HCT116 (cell line): Measurements from ENCODE around the gene NPFFR1. TPM values are rescaled to one million over a fixed set of nuclear protein-coding genes. Genes with fewer than 3 reads are reported as not detected.

Source experiments
- ATAC-seq: fragments of 200-7000 bp; cut with Tn5 transposase; 2 replicates; pipeline ENCODE4 v1.9.1; 2020; ENCODE audit warnings: mild to moderate bottlenecking, moderate library complexity
- BruUV-seq: library from RNA; stranded (reverse); fragments of 400-500 nt; replicated peaks from 2 replicates; lab custom pipeline; 2021; lab: Mats Ljungman, UMichigan
- CTCF ChIA-PET: fragments of 300-600 bp; sonication (Branson Sonifier 250); formaldehyde crosslinking; loops from one replicate; lab custom pipeline; 2021; ENCODE audit warnings: antibody characterized with exemption; lab: Charles Lee
- POLR2A ChIA-PET: fragments of 300-600, 350-600 bp; sonication (Branson Sonifier 250); formaldehyde crosslinking; loops from one replicate; lab custom pipeline; 2021; ENCODE audit warnings: antibody characterized with exemption; lab: Charles Lee
- RAD21 ChIA-PET, 2 experiments: fragments of 300-600 bp; sonication (Branson Sonifier 250); formaldehyde crosslinking; loops; one replicate each; lab custom pipeline; 2023; ENCODE audit warnings: low total read pairs in 2 of 2; ENCODE audit not compliant: uncharacterized antibody in 2 of 2, unreplicated experiment in 2 of 2, low non-redundant PET in 1 of 2; lab: Charles Lee
- DNase-seq: peaks from one replicate; pipeline ENCODE4 v3.0.0-alpha.2; 2010; ENCODE audit warnings: low read depth, low spot score
- H2AFZ ChIP-seq: fragments of 200-600 bp; shearing (Covaris generic), sonication (generic); 2 replicates; pipeline ENCODE4 v1.6.1; 2017; ENCODE audit warnings: low read depth, mixed run types, mixed read lengths, antibody characterized with exemption, low read length; ENCODE audit not compliant: poor library complexity, severe bottlenecking
- H3K27ac ChIP-seq: 2 replicates; pipeline ENCODE4 v1.5.1; 2012; ENCODE audit warnings: low read depth, low read length
- H3K27me3 ChIP-seq: fragments of 200-600 bp; sonication (generic); 2 replicates; pipeline ENCODE4 v1.6.1; 2016; ENCODE audit warnings: mixed run types, low read length, mixed read lengths; ENCODE audit not compliant: insufficient read depth
- H3K36me3 ChIP-seq, 2 experiments: fragments of 200-500 bp in 1 of 2; fragments of 200-600 bp in 1 of 2; sonication (Bioruptor generic) in 1 of 2; sonication (generic) in 1 of 2; 2 replicates each; pipeline versions ENCODE4 v1.5.1 to v1.6.1; 2014 to 2016; ENCODE audit warnings: low read length in 2 of 2, inconsistent platforms in 1 of 2, mixed read lengths in 1 of 2, mixed run types in 1 of 2; ENCODE audit not compliant: insufficient read depth in 2 of 2, control insufficient read depth in 1 of 2
- H3K4me1 ChIP-seq, 2 experiments: fragments of 200-600 bp in 1 of 2; sonication (generic) in 1 of 2; 2 replicates each; pipeline versions ENCODE4 v1.5.1 to v1.6.1; 2012 to 2017; ENCODE audit warnings: low read length in 2 of 2, inconsistent platforms in 1 of 2, mild to moderate bottlenecking in 1 of 2, mixed read lengths in 1 of 2, mixed run types in 1 of 2, moderate library complexity in 1 of 2; ENCODE audit not compliant: insufficient read depth in 2 of 2, control insufficient read depth in 1 of 2
- H3K4me2 ChIP-seq: fragments of 200-600 bp; sonication (generic); 2 replicates; pipeline ENCODE4 v1.6.1; 2017; ENCODE audit warnings: mixed run types, low read length, mixed read lengths
- H3K4me3 ChIP-seq, 2 experiments: fragments of 200-600 bp in 1 of 2; sonication (generic) in 1 of 2; replicated peaks in 1 of 2; 2 replicates each; pipeline ENCODE4 v1.5.1; 2011 to 2016; ENCODE audit warnings: low read length in 2 of 2, control low read depth in 1 of 2, low read depth in 1 of 2, mild to moderate bottlenecking in 1 of 2, mixed read lengths in 1 of 2, mixed run types in 1 of 2
- H3K79me2 ChIP-seq: fragments of 200-600 bp; sonication (generic); 2 replicates; pipeline ENCODE4 v1.6.1; 2017; ENCODE audit warnings: mild to moderate bottlenecking, mixed run types, low read length, moderate library complexity, mixed read lengths; ENCODE audit not compliant: insufficient read depth
- H3K9ac ChIP-seq: fragments of 200-600 bp; sonication (generic); 2 replicates; pipeline ENCODE4 v1.6.1; 2016; ENCODE audit warnings: low read length, mixed read lengths
- H3K9me2 ChIP-seq: fragments of 200-600 bp; sonication (generic), shearing (Covaris generic); 2 replicates; pipeline ENCODE4 v1.6.1; 2017; ENCODE audit warnings: mixed run types, mild to moderate bottlenecking, moderate library complexity; ENCODE audit not compliant: insufficient read depth
- H3K9me3 ChIP-seq, 2 experiments: fragments of 200-500 bp in 1 of 2; fragments of 200-600 bp in 1 of 2; sonication (Bioruptor generic) in 1 of 2; sonication (generic) in 1 of 2; 2 replicates each; pipeline ENCODE4 v1.6.1; 2014 to 2017; ENCODE audit warnings: low read length in 2 of 2, mixed read lengths in 2 of 2, inconsistent platforms in 1 of 2, low read depth in 1 of 2, mild to moderate bottlenecking in 1 of 2, mixed run types in 1 of 2, moderate library complexity in 1 of 2; ENCODE audit not compliant: control insufficient read depth in 1 of 2, insufficient read depth in 1 of 2
- H4K20me1 ChIP-seq: fragments of 200-600 bp; sonication (generic), shearing (Covaris generic); 2 replicates; pipeline ENCODE4 v1.6.1; 2017; ENCODE audit warnings: mixed run types, mild to moderate bottlenecking, moderate library complexity; ENCODE audit not compliant: insufficient read depth
- CEBPB ChIP-seq: IDR thresholded peaks from 2 replicates; pipeline ENCODE4 v1.6.1; 2012; ENCODE audit warnings: low read depth
- EGR1 ChIP-seq: IDR thresholded peaks from 2 replicates; pipeline ENCODE4 v1.6.1; 2012; ENCODE audit warnings: low read depth
- ELF1 ChIP-seq: IDR thresholded peaks from 2 replicates; pipeline ENCODE4 v1.6.1; 2012; ENCODE audit warnings: low read depth, borderline replicate concordance
- JUND ChIP-seq: IDR thresholded peaks from 2 replicates; pipeline ENCODE4 v1.6.1; 2012
- POLR2A ChIP-seq: IDR thresholded peaks from 2 replicates; pipeline ENCODE4 v1.7.0; 2011; ENCODE audit warnings: borderline replicate concordance; ENCODE audit not compliant: insufficient read depth, insufficient read length; ENCODE audit errors: extremely low read depth
- POLR2AphosphoS5 ChIP-seq: IDR thresholded peaks from 2 replicates; pipeline ENCODE4 v1.6.1; 2011; ENCODE audit warnings: mild to moderate bottlenecking, low read depth, low read length, moderate library complexity
- REST ChIP-seq: IDR thresholded peaks from 2 replicates; pipeline ENCODE4 v1.6.1; 2012; ENCODE audit warnings: low read depth
- SIN3A ChIP-seq: IDR thresholded peaks from 2 replicates; pipeline ENCODE4 v1.6.1; 2012; ENCODE audit warnings: low read depth
- SP1 ChIP-seq: IDR thresholded peaks from 2 replicates; pipeline ENCODE4 v1.6.1; 2012; ENCODE audit warnings: low read depth
- SRF ChIP-seq: IDR thresholded peaks from 2 replicates; pipeline ENCODE4 v1.6.1; 2012; ENCODE audit warnings: low read depth
- ZNF274 ChIP-seq: fragments of 200-500 bp; sonication (Bioruptor generic); IDR thresholded peaks from 2 replicates; pipeline ENCODE4 v1.6.1; 2014; ENCODE audit warnings: mild to moderate bottlenecking, low read depth, low read length, inconsistent platforms
- intact Hi-C: fragments of 100-400 bp; cut with micrococcal nuclease; formaldehyde crosslinking; loops from 2 replicates; pipeline ENCODE4 v1.10.0; 2022
- total RNA-seq: library from RNA; stranded (reverse); gene quantifications from one replicate; pipeline ENCODE4 v1.2.1, GENCODE V29; 2021; ENCODE audit not compliant: unreplicated experiment
- TF ChIP-seq, protein P1 (sequence below), 3 experiments: fragments of 200-600 bp in 1 of 3; sonication (generic) in 1 of 3; IDR thresholded peaks in 2 of 3; conservative IDR thresholded peaks in 1 of 3; 2 replicates each; pipeline ENCODE4 v1.5.1; 2012 to 2017; ENCODE audit warnings: low read depth in 2 of 3, low read length in 2 of 3, antibody characterized with exemption in 1 of 3, borderline replicate concordance in 1 of 3, control low read depth in 1 of 3, mild to moderate bottlenecking in 1 of 3, mixed read lengths in 1 of 3, mixed run types in 1 of 3, moderate library complexity in 1 of 3; ENCODE audit not compliant: insufficient read depth in 1 of 3

NPFFR1 gene
- total RNA-seq, 1 experiment from 2014 or later, result 0.02 TPM

- H3K9me2 ChIP-seq, result no peaks in the 10 kb centered on the region
- no peaks in the 10 kb centered on the region for H3K27me3 ChIP-seq
- 0 out of 4 replicates have a peak, but pooled peaks cover 0 to 5% of the 10 kb centered on the region in 2 experiments for H3K36me3 ChIP-seq
- H2AFZ ChIP-seq, result no peak overlapping the region
- ChIA-PET CTCF (no interaction called here), RAD21 (no interaction called here), POLR2A (no interaction called here)
- TF ChIP-seq SP1 (no peak), REST (no peak), SIN3A (no peak), ZNF274 (no peak), JUND (no peak), POLR2AphosphoS5 (no peak), CEBPB (no peak), POLR2A (no peak), SRF (no peak), ELF1 (no peak), EGR1 (no peak)
- TF ChIP-seq, protein P1, sequence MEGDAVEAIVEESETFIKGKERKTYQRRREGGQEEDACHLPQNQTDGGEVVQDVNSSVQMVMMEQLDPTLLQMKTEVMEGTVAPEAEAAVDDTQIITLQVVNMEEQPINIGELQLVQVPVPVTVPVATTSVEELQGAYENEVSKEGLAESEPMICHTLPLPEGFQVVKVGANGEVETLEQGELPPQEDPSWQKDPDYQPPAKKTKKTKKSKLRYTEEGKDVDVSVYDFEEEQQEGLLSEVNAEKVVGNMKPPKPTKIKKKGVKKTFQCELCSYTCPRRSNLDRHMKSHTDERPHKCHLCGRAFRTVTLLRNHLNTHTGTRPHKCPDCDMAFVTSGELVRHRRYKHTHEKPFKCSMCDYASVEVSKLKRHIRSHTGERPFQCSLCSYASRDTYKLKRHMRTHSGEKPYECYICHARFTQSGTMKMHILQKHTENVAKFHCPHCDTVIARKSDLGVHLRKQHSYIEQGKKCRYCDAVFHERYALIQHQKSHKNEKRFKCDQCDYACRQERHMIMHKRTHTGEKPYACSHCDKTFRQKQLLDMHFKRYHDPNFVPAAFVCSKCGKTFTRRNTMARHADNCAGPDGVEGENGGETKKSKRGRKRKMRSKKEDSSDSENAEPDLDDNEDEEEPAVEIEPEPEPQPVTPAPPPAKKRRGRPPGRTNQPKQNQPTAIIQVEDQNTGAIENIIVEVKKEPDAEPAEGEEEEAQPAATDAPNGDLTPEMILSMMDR (IDR thresholded peaks at IDR 0.05 in 2 of 3, conservative IDR thresholded peaks at IDR 0.05 in 1 of 3; ENCODE audit: borderline replicate concordance in 1 of 3, insufficient read depth in 1 of 3, low read depth in 2 of 3, low read length in 2 of 3), result no peak
- BruUV-seq, result no TSS peak
- intact Hi-C loops, result no loop called here
- no peak for DNase-seq
- H3K4me2 ChIP-seq, result no peak overlapping the region
- H3K9ac ChIP-seq, result no peak overlapping the region
- H3K9me3 ChIP-seq, result no peaks in the 10 kb centered on the region
- no peak overlapping the region for H3K4me3 ChIP-seq
- H3K27ac ChIP-seq, result no peak overlapping the region
- no peaks in the 10 kb centered on the region for H4K20me1 ChIP-seq
- no peak for ATAC-seq
- no peaks in the 10 kb centered on the region for H3K79me2 ChIP-seq
- H3K4me1 ChIP-seq, result no peaks in the 10 kb centered on the region
Observed at GRCh38 chr10:70319824-70320223, 36.0 kb upstream of the NPFFR1 start.
